ENCODE data around the gene PANX2. TPM values are rescaled to one million over a fixed set of nuclear protein-coding genes. Genes with fewer than 3 reads are reported as not detected.

PANX2 gene
- total and polyA plus RNA-seq, 2 of the 13 experiments (the other 11 are each of a cell fraction or from before 2014, with no cell fraction given) = 0.15 to 1.1 TPM

GRCh38 chr22:50200461-50201190 lies 30.1 kb downstream of the PANX2 start, which contains the start of gene SELENOO (continued):
- TF ChIP-seq HNRNPLL (IDR thresholded peaks at IDR 0.05; ENCODE audit: low read depth, low read length, poor library complexity, severe bottlenecking) = no peak
- no peak for TF ChIP-seq MAFK (conservative IDR thresholded peaks at IDR 0.05 in 1 of 2, IDR thresholded peaks at IDR 0.05 in 1 of 2; ENCODE audit: low read length in 2 of 2)
- TF ChIP-seq ARID4A (CRISPR knock-in tag; IDR thresholded peaks at IDR 0.05; ENCODE audit: borderline replicate concordance) = peak; percentile 74
- no peak for TF ChIP-seq TRIM24 (CRISPR knock-in tag; IDR thresholded peaks at IDR 0.05)
- no peak for TF ChIP-seq ZNF614 (CRISPR knock-in tag; IDR thresholded peaks at IDR 0.05; ENCODE audit: borderline replicate concordance)
- TF ChIP-seq ZFP91 (CRISPR knock-in tag; IDR thresholded peaks at IDR 0.05; ENCODE audit: borderline replicate concordance) = 0 out of 2 replicates have a peak, but pooled peaks have one; percentile 3
- no peak for TF ChIP-seq ZNF230 (CRISPR knock-in tag; IDR thresholded peaks at IDR 0.05)
- TF ChIP-seq HNRNPL (IDR thresholded peaks at IDR 0.05; ENCODE audit: low read depth, low read length) = no peak
- no peak for TF ChIP-seq NBN (conservative IDR thresholded peaks at IDR 0.05)
- TF ChIP-seq RARA (CRISPR knock-in tag; IDR thresholded peaks at IDR 0.05) = no peak
- TF ChIP-seq ESRRA (CRISPR knock-in tag; IDR thresholded peaks at IDR 0.05; ENCODE audit: low read depth) = no peak
- no peak for TF ChIP-seq ZNF703 (CRISPR knock-in tag; IDR thresholded peaks at IDR 0.05; ENCODE audit: borderline replicate concordance)
- no peak for TF ChIP-seq ZNF839 (CRISPR knock-in tag; IDR thresholded peaks at IDR 0.05; ENCODE audit: borderline replicate concordance)
- TF ChIP-seq ZNF780A (CRISPR knock-in tag; IDR thresholded peaks at IDR 0.05) = no peak
- TF ChIP-seq ELF3 (CRISPR knock-in tag; IDR thresholded peaks at IDR 0.05) = no peak
- TF ChIP-seq MATR3 (CRISPR knock-in tag; IDR thresholded peaks at IDR 0.05) = no peak
- TF ChIP-seq ELF1 (CRISPR knock-in tag; IDR thresholded peaks at IDR 0.05) = no peak
- no peak for TF ChIP-seq KLF12 (CRISPR knock-in tag; IDR thresholded peaks at IDR 0.05; ENCODE audit: borderline replicate concordance)
- no peak for TF ChIP-seq ZXDC (CRISPR knock-in tag; IDR thresholded peaks at IDR 0.05)
- TF ChIP-seq TERF1 (CRISPR knock-in tag; IDR thresholded peaks at IDR 0.05) = no peak

Data from HepG2 (cell line).